Activated CD4-positive, alpha-beta T cell treated with anti-CD3 and anti-CD28 coated beads for 1 hour (primary cell): Measurements from ENCODE around the gene TGOLN2.
"Not testable (repeated sequence)": the region's sequence is repeated elsewhere in the genome, so short reads cannot be mapped to it uniquely, and the experiment has no call there.

Source experiments
- DNase-seq: peaks from one replicate; pipeline ENCODE4 v3.0.0-alpha.2; 2020

The TGOLN2 gene

DNA sequence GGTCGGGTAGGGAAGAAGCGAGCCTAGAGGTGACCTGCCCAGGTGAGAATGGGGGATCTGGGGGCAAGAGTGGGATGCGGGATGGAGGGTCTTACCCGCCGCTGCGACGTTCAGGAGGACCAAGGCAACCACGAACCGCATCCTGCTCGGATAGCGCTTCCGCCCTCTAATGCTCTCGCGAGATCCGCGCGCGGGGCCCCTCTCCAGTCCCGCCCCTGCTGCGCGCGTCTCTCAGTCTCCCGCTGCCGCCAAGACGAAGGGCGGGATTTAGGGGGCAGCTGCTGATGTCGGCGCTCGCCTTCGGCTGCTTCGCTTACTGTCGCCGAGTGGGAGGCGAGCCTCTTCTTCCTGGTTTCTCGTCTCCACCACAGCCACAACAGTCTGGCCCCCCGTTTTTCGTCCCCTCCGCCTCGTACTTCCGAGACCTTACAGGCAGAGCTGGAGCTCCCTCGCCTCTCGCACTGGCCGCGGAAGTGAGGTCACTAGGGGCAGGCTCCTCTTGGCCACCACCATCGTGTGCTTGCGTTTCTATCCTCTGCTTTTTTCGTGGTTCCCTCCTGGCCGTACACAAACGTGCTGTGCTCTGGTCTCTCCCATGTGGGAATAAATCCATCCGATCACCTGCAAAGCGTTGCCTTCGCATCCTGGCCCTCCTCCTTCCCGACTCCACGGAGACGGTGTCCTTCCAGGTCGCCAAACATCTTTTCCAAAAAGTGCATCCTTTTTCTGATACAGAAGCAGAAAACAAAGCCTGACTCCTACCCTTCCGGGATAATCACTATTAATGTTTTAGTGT lies at the start of gene TGOLN2:
Gene TGOLN2 (minus strand): TSS at position 168 of the 796 bp plus-strand sequence. CDS start 27 bp downstream, at position 141.
- DNase-seq: peak; percentile 89

DNA sequence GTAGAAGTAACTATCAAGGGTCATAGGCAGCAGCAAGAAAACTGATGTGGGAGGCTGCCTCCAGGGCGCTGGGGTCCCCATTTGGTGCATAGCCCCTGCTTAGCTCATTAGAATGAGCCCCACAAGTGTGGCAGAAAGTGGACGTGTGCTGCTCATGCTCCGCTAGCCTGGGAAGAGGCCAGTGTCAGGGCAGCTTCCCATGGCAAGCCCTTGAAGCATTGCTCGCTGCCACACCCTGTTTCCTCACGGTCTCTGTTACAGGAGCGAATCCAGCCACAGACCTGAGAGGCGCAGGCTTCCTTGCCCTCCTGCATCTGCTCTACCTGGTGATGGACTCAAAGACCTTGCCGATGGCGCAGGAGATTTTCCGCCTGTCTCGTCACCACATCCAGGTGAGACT lies 49.3 kb upstream of the TGOLN2 start:
- DNase-seq: no peak

DNA sequence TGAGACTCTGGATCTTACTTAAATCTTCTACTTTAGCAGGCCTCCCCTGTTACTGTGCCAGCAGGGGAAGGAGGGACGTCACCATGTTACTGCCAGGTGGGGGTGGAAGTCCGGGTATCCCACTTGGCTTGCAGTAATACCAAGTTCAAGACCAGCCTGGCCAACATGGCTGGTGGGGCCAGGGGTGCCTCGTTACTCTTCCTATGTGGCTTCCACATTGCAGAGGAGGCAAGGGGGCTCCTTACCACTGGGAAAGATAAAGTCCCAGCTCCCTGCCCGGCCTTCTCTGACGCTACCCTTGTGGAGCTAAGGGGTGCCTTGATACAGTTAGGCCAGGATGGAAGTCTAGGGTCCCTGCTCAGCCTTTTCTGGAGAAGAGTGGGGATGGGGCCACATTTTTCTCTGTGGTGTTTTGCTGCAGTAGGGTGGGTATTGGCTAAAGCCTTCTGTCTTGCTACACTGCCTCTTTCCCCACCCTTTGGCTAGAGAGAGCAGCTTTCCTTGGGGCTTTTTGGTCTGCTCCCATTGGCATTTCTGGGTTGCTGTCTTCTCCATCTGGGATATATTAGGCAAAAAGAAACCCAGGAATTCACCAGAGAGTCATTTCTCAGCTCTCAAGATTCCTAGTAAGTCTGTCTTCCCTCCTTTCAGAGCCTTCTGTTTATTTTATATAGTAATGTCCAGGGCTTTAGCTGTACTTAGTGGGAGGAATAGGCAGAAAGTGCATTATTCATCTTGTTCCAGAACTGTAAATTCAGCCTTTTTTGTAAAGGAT lies 48.7 kb upstream of the TGOLN2 start:
- no peak for DNase-seq

DNA sequence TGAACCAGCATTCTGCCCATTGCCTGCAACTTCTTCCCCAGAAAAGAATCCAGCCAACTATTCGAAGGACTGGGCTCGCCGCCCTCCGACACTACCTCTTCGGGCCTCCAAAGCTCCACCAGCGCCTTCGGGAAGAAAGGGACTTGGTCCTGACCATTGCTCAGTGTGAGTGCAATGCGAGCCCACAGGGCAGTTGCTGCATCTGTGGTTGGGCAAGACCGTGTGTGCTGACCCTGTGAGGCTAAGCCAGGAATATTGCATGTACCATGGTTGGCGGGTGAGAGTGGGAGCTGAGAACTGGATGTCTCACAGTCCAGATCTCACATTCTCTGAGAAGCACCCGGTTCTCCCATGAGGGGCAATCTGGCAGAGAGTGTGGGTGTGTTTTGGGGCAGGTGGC lies 43.3 kb upstream of the TGOLN2 start:
- no peak for DNase-seq

DNA sequence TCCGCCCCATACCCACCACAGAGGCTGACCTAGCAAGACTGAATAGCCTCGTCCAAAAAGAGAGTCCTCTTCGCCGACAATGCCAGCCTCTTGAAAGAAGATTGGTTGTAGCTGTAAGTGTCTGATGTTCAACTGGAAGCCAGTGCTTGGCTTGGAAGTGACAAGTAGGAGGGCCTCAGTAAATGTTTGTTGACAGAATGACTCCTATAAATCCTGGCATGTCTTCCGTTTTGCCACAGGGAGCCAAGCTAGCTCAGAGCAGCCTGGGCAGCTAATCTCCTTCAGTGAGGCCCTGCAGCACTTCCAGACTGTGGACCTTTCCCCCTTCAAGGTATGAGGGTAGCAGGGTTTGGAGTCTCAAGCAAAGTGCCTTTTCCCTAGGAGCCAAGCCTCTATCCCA lies 41.7 kb upstream of the TGOLN2 start:
- DNase-seq: no peak

DNA sequence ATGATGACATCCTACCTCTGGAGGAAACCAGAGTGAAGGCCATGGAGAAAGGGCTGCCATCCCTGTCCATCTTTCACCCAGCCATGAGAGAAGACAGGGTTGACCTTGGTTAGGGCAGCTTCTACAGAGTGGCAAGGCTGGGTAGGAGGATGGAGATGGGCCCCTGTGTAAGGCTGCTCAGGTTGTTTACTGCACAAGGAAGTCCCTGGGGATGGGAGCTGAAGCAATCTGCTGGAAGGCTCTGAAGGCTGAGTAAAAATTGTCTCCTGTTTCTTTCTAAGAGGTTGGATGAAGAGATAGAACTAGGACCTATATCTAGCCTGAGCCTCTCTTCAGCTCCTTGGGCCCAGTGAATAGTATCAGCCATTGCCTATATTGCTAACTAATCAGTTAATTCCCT lies 41.1 kb upstream of the TGOLN2 start:
- DNase-seq: no peak

DNA sequence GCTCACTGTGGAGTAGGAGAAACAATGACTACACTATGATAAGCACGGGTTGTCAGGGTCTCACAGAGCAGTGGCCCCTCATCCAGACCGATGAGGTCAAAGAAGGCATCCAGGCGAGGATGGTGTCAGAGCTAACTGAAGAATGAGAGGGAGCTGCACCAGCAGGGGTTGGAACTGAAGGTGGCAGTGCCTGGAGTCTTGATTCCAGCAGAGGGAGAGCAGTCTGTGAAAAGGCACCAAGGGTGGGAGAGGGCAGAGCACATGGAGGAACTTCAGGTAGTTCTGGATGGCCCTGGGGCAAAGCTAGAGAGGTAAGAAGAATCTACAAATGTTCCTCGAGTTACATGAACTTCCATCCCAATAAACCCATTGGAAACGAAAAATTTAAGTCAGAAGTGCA lies 39.4 kb upstream of the TGOLN2 start:
- DNase-seq: no peak

DNA sequence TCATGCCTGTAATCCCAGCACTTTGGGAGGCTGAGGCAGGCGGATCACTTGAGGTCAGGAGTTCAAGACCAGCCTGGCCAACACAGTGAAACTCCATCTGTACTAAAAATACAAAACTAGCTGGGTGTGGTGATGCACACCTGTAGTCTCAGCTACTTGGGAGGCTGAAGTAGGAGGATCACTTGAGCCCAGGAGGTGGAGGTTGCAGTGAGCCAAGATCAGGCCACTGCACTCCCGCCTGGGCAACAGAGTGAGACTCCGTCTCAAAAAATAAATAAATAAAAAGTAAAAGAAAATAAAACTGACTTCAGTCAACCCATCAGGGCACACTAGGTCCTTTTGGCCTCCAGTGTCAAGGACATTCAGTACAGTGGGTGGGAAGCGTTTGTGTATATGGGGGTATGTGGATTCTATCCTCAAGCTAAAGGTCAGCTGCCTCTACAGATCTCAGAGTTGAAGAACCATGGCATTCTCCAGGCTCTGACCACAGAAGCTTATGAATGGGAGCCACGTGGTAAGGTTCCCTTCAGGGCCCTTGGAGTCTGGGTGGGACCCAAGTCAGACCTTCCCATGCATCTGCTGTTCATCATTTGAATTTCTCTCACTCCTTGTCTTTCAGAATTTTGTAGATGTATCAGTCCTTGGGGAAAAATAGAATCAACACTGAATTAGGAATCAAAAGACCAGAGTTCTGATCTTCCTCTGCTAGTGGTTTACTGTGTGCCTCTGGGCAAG lies 35.0 kb upstream of the TGOLN2 start:
- not testable (repeated sequence) for DNase-seq

DNA sequence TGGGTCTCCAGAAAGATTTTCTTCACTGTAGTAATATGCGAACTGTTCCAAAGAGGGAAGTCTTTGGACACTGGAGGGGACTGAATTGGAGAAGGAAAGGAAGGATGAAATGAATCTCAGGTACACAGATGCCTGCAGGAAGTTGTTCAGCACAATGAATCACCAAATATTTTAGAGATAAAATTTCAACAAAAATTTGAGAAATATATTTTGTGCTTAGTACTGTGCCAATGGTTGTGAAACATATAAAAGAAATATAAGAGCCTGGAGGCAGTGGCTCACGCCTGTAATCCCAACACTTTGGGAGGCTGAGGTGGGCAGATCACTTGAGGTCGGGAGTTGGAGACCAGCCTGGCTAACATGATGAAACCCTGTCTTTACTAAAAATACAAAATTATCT lies 29.9 kb upstream of the TGOLN2 start:
- DNase-seq: no peak

DNA sequence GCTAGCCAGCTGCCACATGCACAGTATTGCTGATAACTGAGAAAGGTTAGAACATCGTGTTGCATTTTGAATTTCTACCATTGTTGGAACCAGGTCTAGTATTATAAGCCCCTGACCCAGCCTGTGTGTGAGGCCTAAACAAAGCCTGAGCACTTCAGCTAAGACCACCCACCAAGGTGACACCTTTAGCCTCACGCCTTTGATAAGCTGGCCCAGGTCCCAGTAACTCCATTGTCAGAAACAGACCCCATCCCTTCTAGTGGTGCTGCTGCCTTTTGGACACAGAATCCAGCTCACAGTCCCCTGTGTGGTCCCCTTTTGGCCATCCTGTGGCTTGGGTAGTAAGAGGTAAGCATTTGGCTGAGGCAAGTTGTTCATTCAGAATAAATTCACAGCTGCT lies 28.4 kb upstream of the TGOLN2 start:
- no peak for DNase-seq

DNA sequence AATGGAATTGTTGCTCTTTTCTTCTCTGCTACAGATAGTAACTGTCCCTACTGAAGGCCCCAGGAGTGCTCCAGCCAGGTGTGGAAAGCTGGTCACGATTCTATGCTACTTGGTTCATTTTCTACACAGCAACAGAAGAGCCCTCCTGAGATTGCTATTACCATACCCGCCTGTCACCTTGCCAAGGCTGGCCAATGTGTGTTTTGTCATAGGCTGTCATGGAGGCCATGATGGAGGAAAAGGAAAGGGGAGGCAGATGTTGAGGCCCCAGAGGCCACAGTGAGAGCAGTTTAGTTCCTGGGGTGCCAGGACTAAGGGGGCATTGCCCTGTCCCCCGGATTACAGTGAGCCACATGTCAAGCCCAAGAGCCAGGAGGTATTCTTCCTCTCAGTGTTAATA lies 27.7 kb upstream of the TGOLN2 start:
- no peak for DNase-seq

DNA sequence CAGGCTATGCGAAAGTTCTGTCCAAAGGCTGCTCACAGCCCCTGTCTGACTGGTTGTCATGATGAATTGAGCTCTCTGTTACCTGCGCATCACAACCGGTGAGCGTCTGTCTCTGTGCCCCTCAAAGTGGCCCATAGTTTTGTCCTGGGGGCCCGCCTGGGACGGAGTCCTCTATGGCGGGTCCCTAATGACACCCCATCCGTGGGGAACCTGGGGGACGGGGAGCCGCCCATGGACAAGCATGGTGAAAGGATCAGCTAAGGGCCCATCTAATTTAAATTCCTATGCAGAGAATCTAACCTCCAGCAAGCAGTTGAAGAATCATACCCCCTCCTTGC lies 27.3 kb upstream of the TGOLN2 start:
- DNase-seq: no peak

DNA sequence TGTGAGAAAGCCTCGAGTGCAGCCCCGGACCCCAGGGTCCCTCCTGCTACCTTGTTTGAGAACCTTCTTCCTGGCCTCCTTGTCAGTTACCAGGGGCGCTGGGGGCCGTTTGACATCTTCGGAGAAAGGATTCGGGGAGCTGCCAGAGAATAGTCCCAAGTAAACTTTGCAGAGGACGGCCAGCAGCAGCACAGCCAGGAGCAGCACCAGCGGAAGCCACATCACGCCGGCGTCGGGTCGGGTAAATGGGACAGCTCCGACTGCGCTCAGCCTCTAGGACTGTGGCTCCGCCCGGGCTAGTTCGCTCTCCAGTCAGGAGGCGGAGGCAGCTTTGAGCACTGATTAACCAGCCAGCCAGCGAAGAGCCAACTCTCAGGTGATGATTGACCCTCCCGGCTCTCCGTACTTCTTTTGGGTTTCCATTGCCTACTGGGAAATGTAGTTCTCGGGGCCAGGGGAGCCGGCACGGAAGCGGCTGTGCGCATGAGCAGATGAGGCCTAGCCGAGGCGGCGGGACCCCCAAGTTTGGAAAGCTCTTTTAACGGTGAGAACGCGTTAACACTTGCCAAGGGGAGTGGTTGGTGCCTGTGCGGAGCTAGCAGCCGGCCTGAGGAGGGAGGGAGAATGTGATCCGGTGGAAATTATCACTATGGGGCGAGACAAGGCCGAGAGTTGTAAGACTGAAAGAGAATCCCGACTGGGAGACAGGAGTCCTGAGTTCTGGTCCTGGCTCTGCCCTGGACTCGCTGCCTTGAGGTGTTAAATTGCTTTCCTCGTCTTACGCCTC lies 26.7 kb upstream of the TGOLN2 start, which contains the start of the genes ELMOD3 and RETSAT:
Gene ELMOD3 (plus strand): TSS at position 484 of the 787 bp plus-strand sequence. CDS start 2,430 bp downstream, outside the sequence.
Gene RETSAT (minus strand): TSS at position 243 of the 787 bp plus-strand sequence. CDS start 21 bp downstream, at position 222.
- DNase-seq: peak; percentile 93

DNA sequence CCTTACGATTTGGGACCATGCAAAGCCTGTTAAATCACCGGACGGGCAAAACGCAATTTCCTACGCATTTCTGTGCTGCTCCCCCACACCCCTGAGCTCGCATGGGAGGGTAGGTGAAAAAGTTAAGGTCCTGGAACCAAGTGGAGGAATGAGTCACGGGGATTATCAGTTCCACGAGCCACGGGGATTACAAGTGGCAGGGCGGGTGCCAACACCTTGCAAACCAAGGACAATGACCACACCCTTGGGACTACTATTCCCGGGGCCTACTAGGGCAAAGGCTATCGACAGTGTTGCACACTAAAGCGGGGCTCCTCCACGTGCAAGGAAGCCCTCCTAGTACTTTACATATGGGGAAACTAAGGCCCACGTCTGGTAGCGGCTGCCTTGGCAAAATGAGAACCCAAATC lies 26.1 kb upstream of the TGOLN2 start:
- DNase-seq: no peak

DNA sequence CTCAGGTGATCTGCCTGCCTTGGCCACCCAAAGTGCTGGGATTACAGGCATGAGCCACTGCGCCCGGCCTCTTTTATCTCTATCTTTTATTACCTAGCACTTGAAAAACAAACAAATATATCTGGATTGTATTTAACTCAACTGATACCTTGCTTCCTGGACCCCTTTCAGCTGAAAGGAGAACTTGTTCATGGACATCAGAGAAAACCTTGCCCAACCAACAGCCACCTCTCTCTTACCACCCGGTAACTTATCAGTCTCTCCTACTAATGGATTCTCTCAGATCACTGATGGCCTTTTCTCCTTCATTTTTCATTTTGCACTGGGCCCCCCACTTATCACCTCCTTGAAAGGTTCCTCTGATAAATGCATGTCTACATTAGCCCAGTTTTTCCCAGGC lies 19.8 kb upstream of the TGOLN2 start:
- DNase-seq: no peak

DNA sequence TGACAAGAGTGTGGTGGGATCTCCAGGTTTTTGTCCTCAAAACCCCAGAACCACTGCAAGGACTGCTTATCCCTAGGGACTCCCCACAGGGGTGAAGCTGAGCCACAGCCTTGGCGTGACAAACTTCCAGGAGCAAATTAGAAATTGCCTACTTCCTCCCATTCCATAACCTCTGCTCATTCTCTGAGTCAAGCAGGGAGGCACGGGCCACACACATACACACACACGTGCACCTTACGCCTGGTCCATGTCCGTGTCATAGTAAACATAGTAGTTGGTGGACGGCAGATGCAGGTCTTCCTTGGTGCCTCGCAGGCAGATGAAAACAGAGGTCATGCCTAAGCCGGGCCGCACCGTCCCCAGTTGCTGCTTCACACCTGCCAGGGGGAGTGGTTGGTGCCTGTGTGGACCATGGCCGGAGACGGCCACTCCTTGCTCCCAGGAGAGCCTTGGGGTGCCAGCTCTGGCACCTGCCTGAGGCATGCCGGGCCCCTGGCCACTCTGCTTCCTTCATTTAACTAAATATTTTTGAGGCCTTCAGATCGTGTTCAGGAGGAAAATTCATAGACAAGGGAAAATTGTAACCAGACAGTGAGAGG lies 16.7 kb upstream of the TGOLN2 start:
- no peak for DNase-seq

DNA sequence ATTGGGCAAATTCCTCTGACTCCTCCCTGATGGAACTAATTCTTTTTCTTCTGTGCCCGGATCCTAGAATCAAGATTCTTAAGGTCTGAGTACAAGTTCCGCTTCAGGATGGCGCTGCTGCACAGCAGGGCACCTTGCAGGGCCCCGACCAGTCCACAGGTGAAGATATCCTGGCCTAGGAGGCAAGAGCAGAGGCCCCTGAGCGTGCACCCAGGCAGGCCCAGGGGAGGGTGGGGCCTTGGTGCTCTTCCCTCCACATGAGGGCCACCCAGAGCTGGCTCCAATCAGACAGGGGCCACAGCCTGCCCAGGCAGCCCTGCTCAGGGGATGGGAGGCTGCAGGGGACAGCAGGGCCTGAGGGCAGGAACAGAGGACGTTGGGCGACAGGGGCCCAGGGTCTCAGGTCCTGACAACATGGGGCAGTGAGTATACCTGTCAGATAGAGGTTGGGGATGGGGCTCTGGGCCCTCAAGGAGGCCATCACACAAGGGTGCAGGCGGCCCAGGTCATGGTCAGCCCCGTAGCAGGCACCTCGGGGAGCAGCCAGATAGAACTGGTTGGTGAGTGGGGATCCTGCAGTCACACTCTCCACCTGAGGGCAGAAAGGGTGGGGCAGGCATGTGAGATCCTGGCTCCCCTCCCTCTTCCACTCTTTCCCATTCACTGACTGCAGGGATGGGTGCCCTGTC lies 15.6 kb upstream of the TGOLN2 start:
- not testable (repeated sequence) for DNase-seq

DNA sequence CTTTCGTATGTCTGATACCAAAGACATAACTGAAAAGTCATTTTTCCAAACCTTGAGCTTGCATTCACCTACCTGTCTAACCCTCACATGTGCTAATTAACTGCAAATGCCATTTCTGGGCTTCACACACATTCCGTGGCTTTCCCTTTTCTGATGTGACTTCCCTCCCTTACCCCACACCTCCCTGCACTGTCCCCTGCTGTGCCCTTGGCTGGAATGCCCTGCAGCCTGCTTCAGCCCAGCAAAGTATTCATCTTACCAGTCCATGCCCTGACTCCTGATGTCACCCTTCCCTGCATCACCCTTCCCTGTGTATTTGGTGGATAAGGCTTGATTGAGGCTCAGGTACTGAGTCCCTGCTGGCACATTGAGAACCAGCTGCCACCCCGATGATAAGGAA lies 14.4 kb upstream of the TGOLN2 start:
- DNase-seq: no peak

DNA sequence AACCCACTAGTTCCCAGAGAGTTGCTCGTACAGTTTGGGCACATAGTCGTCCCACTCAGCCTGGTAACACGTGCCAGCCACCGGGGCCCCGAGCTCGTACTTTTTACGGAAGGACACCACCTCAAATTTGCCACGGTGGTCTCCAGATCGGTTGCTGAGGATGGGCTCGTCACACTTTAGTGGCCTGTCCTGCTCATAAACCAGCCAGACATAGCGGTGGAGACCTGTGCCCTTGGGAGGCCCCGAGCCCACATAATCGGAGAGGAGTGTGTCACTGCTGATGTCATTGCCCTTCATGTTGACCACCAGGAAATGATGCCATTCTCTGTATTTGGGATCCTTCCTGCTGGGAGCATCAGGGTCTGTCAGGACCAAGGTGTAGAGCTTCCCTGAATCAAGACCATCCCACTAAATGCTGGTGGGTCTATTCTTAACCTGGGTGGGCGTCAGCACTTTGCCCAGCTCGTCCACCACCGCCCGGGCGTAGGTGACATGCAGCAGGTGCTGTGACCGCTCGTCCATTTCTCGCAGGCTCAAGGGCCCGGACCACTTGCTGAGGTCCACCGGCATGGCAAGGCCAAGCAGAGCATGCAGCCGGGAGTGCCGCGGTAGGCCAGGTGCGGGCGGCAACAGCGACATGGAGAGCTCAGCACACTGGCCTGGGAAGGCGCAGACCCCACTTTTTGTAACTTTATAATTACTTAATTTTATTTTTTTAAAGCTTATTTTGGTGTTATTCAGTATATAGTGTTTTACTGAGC lies 13.7 kb upstream of the TGOLN2 start:
- DNase-seq: no peak

DNA sequence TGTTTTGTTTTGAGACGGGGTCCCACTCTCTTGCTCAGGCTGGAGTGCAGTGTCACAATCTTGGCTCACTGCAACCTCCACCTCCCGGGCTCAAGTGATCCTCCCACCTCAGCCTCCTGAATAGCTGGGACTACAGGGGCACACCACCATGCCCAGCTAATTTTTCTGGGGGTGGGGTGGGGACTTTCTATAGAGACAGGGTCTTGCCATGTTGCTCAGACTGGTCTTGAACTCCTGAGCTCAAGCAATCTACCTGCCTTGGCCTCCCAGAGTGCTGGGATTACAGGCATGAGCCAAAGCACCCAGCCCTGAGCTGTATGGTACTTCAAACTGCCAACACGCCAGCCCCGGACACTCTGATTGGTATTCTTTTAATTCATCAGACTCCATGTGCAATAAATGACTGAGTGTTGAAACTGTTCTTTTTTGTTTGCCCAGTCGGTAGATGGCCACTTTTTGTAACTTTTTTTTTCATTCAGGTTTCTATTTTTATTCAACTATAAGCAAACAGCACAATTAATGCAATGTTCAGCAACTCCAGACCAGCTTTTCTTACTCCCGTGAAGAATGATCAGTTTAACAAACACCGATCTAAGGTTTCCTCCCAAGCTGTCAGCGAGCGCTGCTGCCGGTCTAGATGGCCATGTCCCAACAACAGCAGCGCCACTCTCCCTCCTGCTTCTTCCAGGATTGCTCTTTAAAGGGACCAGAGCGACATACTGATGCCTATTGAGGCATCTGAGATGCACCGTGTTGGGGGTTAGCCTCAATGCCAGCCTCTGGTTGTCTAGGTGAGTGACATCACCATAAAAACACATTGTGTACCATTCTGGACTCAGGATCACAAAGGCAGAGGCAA lies 12.5 kb upstream of the TGOLN2 start:
- DNase-seq: no peak
